Measurements from ENCODE around the gene LPIN3.

DNA sequence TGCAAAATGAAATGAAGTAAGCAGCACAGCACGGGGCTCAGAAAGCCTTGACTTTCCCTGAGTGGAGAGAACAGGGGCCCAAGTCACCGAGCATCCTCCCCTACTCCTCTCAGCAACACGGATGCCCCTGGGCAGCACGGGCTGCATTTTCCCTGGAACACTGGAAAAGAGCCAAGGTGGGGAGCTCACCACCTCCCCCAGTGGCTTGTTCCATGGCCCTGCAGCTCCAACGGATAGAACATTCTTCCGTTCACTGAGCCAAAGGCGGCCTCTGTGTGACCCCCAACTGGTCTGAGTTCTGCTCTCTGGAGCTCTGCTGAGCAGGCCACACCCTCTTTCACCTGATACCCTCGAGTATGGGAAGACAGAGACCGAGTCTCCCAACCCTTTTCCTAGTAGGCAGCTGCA lies 46.8 kb downstream of the LPIN3 start:
- TF ChIP-seq, protein P1, sequence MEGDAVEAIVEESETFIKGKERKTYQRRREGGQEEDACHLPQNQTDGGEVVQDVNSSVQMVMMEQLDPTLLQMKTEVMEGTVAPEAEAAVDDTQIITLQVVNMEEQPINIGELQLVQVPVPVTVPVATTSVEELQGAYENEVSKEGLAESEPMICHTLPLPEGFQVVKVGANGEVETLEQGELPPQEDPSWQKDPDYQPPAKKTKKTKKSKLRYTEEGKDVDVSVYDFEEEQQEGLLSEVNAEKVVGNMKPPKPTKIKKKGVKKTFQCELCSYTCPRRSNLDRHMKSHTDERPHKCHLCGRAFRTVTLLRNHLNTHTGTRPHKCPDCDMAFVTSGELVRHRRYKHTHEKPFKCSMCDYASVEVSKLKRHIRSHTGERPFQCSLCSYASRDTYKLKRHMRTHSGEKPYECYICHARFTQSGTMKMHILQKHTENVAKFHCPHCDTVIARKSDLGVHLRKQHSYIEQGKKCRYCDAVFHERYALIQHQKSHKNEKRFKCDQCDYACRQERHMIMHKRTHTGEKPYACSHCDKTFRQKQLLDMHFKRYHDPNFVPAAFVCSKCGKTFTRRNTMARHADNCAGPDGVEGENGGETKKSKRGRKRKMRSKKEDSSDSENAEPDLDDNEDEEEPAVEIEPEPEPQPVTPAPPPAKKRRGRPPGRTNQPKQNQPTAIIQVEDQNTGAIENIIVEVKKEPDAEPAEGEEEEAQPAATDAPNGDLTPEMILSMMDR (IDR thresholded peaks at IDR 0.05; ENCODE audit: low read depth, low read length): no peak
- TF ChIP-seq POLR2A (IDR thresholded peaks at IDR 0.05; ENCODE audit: extremely low read depth, insufficient read length): no peak

All from NB4 (cell line).